Measurements from ENCODE around the gene KCNN3.

Gene KCNN3

GRCh38 chr1:154835531-154836324 lies 34.4 kb downstream of the KCNN3 start:
- Histone ChIP-seq H3K4me3 (ENCODE audit: low read depth in 1 of 5, low read length in 5 of 5) (no peak overlapping the region), H3K9me3 (ENCODE audit: control insufficient read depth in 5 of 5, low read length in 5 of 5) (no peaks in the 10 kb centered on the region), H3K4me1 (ENCODE audit: control insufficient read depth in 5 of 5, insufficient read depth in 5 of 5, low read length in 5 of 5) (peaks cover 0 to 14% (median 2%) of the 10 kb centered on the region in 5 donors), H3K36me3 (ENCODE audit: control insufficient read depth in 5 of 5, insufficient read depth in 5 of 5, low read length in 5 of 5) (no peaks in the 10 kb centered on the region), H3K9ac (ENCODE audit: low read length in 5 of 5) (no peak overlapping the region), H3K27me3 (ENCODE audit: control insufficient read depth in 5 of 5, insufficient read depth in 4 of 5, low read length in 5 of 5) (peaks cover 2 to 6% (median 4%) of the 10 kb centered on the region in 5 donors), H3K27ac (ENCODE audit: low read depth, low read length) (no peak overlapping the region)

GRCh38 chr1:154833841-154834240 lies 36.2 kb downstream of the KCNN3 start:
- H3K9ac ChIP-seq (ENCODE audit: low read length in 5 of 5) = no peak overlapping the region
- no peaks in the 10 kb centered on the region for H3K9me3 ChIP-seq (ENCODE audit: control insufficient read depth in 5 of 5, low read length in 5 of 5)
- no peak overlapping the region for H3K4me3 ChIP-seq (ENCODE audit: low read depth in 1 of 5, low read length in 5 of 5)
- H3K27me3 ChIP-seq (ENCODE audit: control insufficient read depth in 5 of 5, insufficient read depth in 4 of 5, low read length in 5 of 5) = peaks cover 2 to 6% (median 4%) of the 10 kb centered on the region in 5 donors
- H3K36me3 ChIP-seq (ENCODE audit: control insufficient read depth in 5 of 5, insufficient read depth in 5 of 5, low read length in 5 of 5) = no peaks in the 10 kb centered on the region
- peaks cover 0 to 5% (median 0%) of the 10 kb centered on the region in 5 donors for H3K4me1 ChIP-seq (ENCODE audit: control insufficient read depth in 5 of 5, insufficient read depth in 5 of 5, low read length in 5 of 5)
- no peak overlapping the region for H3K27ac ChIP-seq (ENCODE audit: low read depth, low read length)

GRCh38 chr1:154833209-154833608 lies 36.9 kb downstream of the KCNN3 start:
- Histone ChIP-seq H3K27ac (ENCODE audit: low read depth, low read length) (no peak overlapping the region), H3K4me3 (ENCODE audit: low read depth in 1 of 5, low read length in 5 of 5) (no peak overlapping the region), H3K9ac (ENCODE audit: low read length in 5 of 5) (no peak overlapping the region), H3K9me3 (ENCODE audit: control insufficient read depth in 5 of 5, low read length in 5 of 5) (no peaks in the 10 kb centered on the region), H3K27me3 (ENCODE audit: control insufficient read depth in 5 of 5, insufficient read depth in 4 of 5, low read length in 5 of 5) (peaks cover 0 to 6% (median 2%) of the 10 kb centered on the region in 5 donors), H3K4me1 (ENCODE audit: control insufficient read depth in 5 of 5, insufficient read depth in 5 of 5, low read length in 5 of 5) (peaks cover 0 to 5% (median 0%) of the 10 kb centered on the region in 5 donors), H3K36me3 (ENCODE audit: control insufficient read depth in 5 of 5, insufficient read depth in 5 of 5, low read length in 5 of 5) (no peaks in the 10 kb centered on the region)

GRCh38 chr1:154832384-154832783 lies 37.7 kb downstream of the KCNN3 start:
- Histone ChIP-seq H3K27ac (ENCODE audit: low read depth, low read length) (no peak overlapping the region), H3K36me3 (ENCODE audit: control insufficient read depth in 5 of 5, insufficient read depth in 5 of 5, low read length in 5 of 5) (no peaks in the 10 kb centered on the region), H3K9ac (ENCODE audit: low read length in 5 of 5) (no peak overlapping the region), H3K4me3 (ENCODE audit: low read depth in 1 of 5, low read length in 5 of 5) (no peak overlapping the region), H3K4me1 (ENCODE audit: control insufficient read depth in 5 of 5, insufficient read depth in 5 of 5, low read length in 5 of 5) (peaks cover 0 to 5% (median 0%) of the 10 kb centered on the region in 5 donors), H3K9me3 (ENCODE audit: control insufficient read depth in 5 of 5, low read length in 5 of 5) (no peaks in the 10 kb centered on the region), H3K27me3 (ENCODE audit: control insufficient read depth in 5 of 5, insufficient read depth in 4 of 5, low read length in 5 of 5) (peaks cover 0 to 2% (median 0%) of the 10 kb centered on the region in 5 donors)

- Histone ChIP-seq H3K27me3 (ENCODE audit: control insufficient read depth in 5 of 5, insufficient read depth in 4 of 5, low read length in 5 of 5) (peaks cover 0 to 2% (median 0%) of the 10 kb centered on the region in 5 donors), H3K4me1 (ENCODE audit: control insufficient read depth in 5 of 5, insufficient read depth in 5 of 5, low read length in 5 of 5) (peaks cover 0 to 5% (median 0%) of the 10 kb centered on the region in 5 donors), H3K4me3 (ENCODE audit: low read depth in 1 of 5, low read length in 5 of 5) (no peak overlapping the region), H3K9me3 (ENCODE audit: control insufficient read depth in 5 of 5, low read length in 5 of 5) (no peaks in the 10 kb centered on the region), H3K36me3 (ENCODE audit: control insufficient read depth in 5 of 5, insufficient read depth in 5 of 5, low read length in 5 of 5) (no peaks in the 10 kb centered on the region), H3K27ac (ENCODE audit: low read depth, low read length) (no peak overlapping the region), H3K9ac (ENCODE audit: low read length in 5 of 5) (no peak overlapping the region)
Observed at GRCh38 chr1:154831462-154831861, 38.6 kb downstream of the KCNN3 start.

GRCh38 chr1:154829062-154829461 lies 41.0 kb downstream of the KCNN3 start:
- Histone ChIP-seq H3K4me1 (ENCODE audit: control insufficient read depth in 5 of 5, insufficient read depth in 5 of 5, low read length in 5 of 5) (peaks cover 0 to 5% (median 0%) of the 10 kb centered on the region in 5 donors), H3K9me3 (ENCODE audit: control insufficient read depth in 5 of 5, low read length in 5 of 5) (no peaks in the 10 kb centered on the region), H3K27me3 (ENCODE audit: control insufficient read depth in 5 of 5, insufficient read depth in 4 of 5, low read length in 5 of 5) (no peaks in the 10 kb centered on the region), H3K9ac (ENCODE audit: low read length in 5 of 5) (no peak overlapping the region), H3K27ac (ENCODE audit: low read depth, low read length) (no peak overlapping the region), H3K36me3 (ENCODE audit: control insufficient read depth in 5 of 5, insufficient read depth in 5 of 5, low read length in 5 of 5) (no peaks in the 10 kb centered on the region), H3K4me3 (ENCODE audit: low read depth in 1 of 5, low read length in 5 of 5) (no peak overlapping the region)

- Histone ChIP-seq H3K9me3 (ENCODE audit: control insufficient read depth in 5 of 5, low read length in 5 of 5) (no peaks in the 10 kb centered on the region), H3K9ac (ENCODE audit: low read length in 5 of 5) (no peak overlapping the region), H3K36me3 (ENCODE audit: control insufficient read depth in 5 of 5, insufficient read depth in 5 of 5, low read length in 5 of 5) (no peaks in the 10 kb centered on the region), H3K27ac (ENCODE audit: low read depth, low read length) (no peak overlapping the region), H3K27me3 (ENCODE audit: control insufficient read depth in 5 of 5, insufficient read depth in 4 of 5, low read length in 5 of 5) (no peaks in the 10 kb centered on the region), H3K4me3 (ENCODE audit: low read depth in 1 of 5, low read length in 5 of 5) (no peak overlapping the region), H3K4me1 (ENCODE audit: control insufficient read depth in 5 of 5, insufficient read depth in 5 of 5, low read length in 5 of 5) (no peaks in the 10 kb centered on the region)
Observed at GRCh38 chr1:154824179-154825000, 45.7 kb downstream of the KCNN3 start.

- Histone ChIP-seq H3K27ac (ENCODE audit: low read depth, low read length) (no peak overlapping the region), H3K27me3 (ENCODE audit: control insufficient read depth in 5 of 5, insufficient read depth in 4 of 5, low read length in 5 of 5) (no peaks in the 10 kb centered on the region), H3K9ac (ENCODE audit: low read length in 5 of 5) (no peak overlapping the region), H3K4me1 (ENCODE audit: control insufficient read depth in 5 of 5, insufficient read depth in 5 of 5, low read length in 5 of 5) (no peaks in the 10 kb centered on the region), H3K36me3 (ENCODE audit: control insufficient read depth in 5 of 5, insufficient read depth in 5 of 5, low read length in 5 of 5) (no peaks in the 10 kb centered on the region), H3K9me3 (ENCODE audit: control insufficient read depth in 5 of 5, low read length in 5 of 5) (no peaks in the 10 kb centered on the region), H3K4me3 (ENCODE audit: low read depth in 1 of 5, low read length in 5 of 5) (no peak overlapping the region)
Observed at GRCh38 chr1:154822717-154823116, 47.4 kb downstream of the KCNN3 start.

GRCh38 chr1:154822233-154822632 lies 47.8 kb downstream of the KCNN3 start:
- no peaks in the 10 kb centered on the region for H3K27me3 ChIP-seq (ENCODE audit: control insufficient read depth in 5 of 5, insufficient read depth in 4 of 5, low read length in 5 of 5)
- H3K4me1 ChIP-seq (ENCODE audit: control insufficient read depth in 5 of 5, insufficient read depth in 5 of 5, low read length in 5 of 5) = no peaks in the 10 kb centered on the region
- H3K27ac ChIP-seq (ENCODE audit: low read depth, low read length) = no peak overlapping the region
- H3K9me3 ChIP-seq (ENCODE audit: control insufficient read depth in 5 of 5, low read length in 5 of 5) = no peaks in the 10 kb centered on the region
- H3K36me3 ChIP-seq (ENCODE audit: control insufficient read depth in 5 of 5, insufficient read depth in 5 of 5, low read length in 5 of 5) = no peaks in the 10 kb centered on the region
- H3K4me3 ChIP-seq (ENCODE audit: low read depth in 1 of 5, low read length in 5 of 5) = no peak overlapping the region
- H3K9ac ChIP-seq (ENCODE audit: low read length in 5 of 5) = no peak overlapping the region

GRCh38 chr1:154821083-154821482 lies 49.0 kb downstream of the KCNN3 start:
- Histone ChIP-seq H3K27me3 (ENCODE audit: control insufficient read depth in 5 of 5, insufficient read depth in 4 of 5, low read length in 5 of 5) (no peaks in the 10 kb centered on the region), H3K4me1 (ENCODE audit: control insufficient read depth in 5 of 5, insufficient read depth in 5 of 5, low read length in 5 of 5) (peaks cover 0 to 5% (median 0%) of the 10 kb centered on the region in 5 donors), H3K36me3 (ENCODE audit: control insufficient read depth in 5 of 5, insufficient read depth in 5 of 5, low read length in 5 of 5) (no peaks in the 10 kb centered on the region), H3K9ac (ENCODE audit: low read length in 5 of 5) (no peak overlapping the region), H3K4me3 (ENCODE audit: low read depth in 1 of 5, low read length in 5 of 5) (no peak overlapping the region), H3K27ac (ENCODE audit: low read depth, low read length) (no peak overlapping the region), H3K9me3 (ENCODE audit: control insufficient read depth in 5 of 5, low read length in 5 of 5) (no peaks in the 10 kb centered on the region)

Measured in subcutaneous abdominal adipose tissue (tissue), 5 donors.